ENCODE measurements around the gene ABCB9. TPM values are rescaled to one million over a fixed set of nuclear protein-coding genes. Genes with fewer than 3 reads are reported as not detected.

ABCB9 gene
- total RNA-seq: 3.3 and 4.1 TPM in 2 replicates

DNA sequence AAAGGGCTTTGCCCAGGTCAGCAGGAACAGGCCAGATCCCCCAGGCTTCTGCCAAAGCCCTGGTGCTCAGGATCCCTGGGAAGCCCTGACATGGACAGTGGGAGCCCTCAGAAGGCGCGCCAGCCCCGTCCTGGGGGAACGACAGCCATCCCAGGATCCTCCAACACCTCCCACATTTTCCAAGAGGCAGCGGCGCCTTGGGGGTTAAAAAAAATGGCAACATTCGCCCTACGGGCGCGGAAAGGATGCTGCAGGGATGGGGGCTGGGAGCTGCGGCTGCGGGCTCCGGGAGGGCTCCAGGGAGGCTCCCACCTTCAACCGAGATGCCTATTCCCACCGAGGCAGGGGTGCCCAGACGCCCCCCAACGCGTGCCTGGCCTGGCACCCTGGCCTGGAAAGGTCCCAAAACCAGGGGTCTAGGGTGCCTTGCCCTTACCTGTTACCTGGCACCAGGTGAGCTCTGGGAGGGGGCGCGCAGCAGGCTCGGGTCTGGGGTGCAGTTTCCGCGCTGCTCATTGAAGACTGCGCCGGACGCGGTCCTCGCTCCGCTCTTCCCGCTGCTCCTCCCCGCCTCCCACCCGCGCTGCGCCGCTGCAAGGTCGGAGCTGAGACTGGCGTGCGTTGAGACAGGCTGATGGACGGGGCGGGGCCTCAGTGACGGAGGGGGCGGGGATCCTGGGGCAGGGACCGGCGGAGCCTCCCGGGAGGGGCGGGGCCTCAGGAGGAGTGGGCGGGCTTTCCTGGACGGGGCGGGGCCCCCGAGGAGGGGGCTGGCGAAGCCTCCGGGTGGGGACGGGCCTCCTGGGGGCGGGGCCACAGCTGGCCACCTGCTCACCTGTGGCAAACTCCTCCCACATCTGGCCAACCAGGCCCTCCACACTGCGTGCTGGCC, at the start of gene ABCB9:
TSS of gene ABCB9 (minus strand) at position 613 of the 892 bp plus-strand sequence. CDS start 6,228 bp downstream, outside the sequence.

DNA sequence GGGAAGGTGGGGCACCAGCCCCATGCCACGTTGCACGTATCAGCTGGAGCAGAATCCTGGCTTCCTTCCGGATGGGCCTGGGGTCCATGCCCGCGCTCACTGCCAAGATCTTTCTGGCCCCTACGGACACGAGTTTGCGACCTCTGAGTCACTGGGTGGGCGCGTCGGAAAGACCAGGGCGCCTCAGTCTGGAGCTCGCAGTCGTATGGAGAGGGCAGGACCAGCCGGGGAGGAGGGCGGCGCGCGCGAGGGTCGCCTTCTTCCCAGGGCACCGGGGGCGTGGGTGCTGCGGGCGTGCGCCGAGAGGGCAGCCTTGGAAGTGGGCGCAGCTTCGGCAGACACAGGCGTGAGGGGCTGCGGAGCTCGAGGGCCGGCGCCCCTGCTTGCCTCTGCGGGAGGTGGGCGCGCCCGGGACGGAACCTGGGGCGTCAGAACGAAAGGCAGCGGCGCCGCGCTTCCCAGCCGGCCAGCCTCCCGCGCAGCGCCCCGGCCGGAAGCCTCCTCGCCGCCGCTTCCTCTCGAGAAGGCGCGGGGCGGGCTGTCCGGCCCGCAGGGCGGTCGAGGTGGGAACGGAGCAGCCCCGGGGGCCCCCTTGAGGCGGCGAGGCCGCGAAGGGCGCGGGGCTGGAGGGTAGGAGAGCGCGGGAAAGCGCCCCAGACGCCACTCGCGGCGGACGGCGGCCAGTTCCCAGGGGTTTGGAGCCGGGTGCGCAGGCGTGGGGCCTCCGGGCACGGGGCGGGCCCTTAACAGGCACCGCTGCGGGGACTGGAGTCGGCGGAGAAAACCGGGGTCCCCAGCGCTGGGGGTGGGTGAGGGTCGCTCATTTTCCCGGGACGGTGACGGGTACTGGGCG, 14.1 kb upstream of the ABCB9 start, which contains the start of gene ARL6IP4:
TSS of gene ARL6IP4 (plus strand) at position 499 of the 853 bp plus-strand sequence. CDS start 459 bp downstream, outside the sequence.

DNA sequence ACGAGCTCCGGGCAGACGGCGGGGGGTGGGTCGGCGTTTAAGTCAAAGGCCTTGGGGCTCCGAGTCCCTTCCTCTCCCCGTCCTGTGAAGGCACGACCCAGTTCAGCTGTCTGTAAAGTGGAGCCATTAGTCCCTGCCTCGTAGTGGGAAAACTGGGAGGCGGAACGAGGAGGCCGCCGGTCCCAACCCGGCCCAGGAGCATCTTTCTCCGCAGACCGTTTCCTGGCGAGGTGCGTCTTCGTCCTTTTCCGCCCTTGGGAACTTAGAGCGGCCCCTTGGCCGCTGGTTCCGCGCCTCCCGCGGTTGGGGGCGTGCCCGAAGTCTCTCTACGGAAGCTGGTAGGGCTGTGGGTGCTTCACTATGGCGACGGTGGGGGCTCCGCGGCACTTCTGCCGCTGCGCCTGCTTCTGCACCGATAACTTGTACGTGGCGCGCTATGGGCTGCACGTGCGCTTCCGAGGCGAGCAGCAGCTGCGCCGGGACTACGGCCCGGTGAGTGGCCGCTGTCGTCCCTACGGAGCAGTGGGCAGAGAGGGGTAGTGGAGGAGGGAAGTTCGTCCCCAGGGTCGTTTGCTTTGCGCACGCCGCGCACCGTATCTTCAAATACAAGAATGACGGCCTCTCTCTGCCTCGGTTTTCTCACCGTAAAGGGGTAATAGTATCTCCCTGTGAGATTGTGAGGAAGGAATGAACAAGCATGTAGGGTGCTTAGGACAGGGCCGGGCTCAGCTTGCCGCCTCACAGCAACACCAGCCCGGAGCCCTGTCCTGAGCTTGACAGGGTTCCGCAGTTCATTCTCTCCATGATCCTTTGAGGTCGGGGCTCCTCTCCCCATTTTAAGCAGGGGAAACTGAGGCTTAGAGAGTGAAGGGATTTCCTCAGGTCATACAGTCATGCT, 8.9 kb upstream of the ABCB9 start, which contains the start of gene OGFOD2:
TSS of gene OGFOD2 (plus strand) at position 353 of the 898 bp plus-strand sequence. CDS start at position 361, 8 bp downstream.

DNA sequence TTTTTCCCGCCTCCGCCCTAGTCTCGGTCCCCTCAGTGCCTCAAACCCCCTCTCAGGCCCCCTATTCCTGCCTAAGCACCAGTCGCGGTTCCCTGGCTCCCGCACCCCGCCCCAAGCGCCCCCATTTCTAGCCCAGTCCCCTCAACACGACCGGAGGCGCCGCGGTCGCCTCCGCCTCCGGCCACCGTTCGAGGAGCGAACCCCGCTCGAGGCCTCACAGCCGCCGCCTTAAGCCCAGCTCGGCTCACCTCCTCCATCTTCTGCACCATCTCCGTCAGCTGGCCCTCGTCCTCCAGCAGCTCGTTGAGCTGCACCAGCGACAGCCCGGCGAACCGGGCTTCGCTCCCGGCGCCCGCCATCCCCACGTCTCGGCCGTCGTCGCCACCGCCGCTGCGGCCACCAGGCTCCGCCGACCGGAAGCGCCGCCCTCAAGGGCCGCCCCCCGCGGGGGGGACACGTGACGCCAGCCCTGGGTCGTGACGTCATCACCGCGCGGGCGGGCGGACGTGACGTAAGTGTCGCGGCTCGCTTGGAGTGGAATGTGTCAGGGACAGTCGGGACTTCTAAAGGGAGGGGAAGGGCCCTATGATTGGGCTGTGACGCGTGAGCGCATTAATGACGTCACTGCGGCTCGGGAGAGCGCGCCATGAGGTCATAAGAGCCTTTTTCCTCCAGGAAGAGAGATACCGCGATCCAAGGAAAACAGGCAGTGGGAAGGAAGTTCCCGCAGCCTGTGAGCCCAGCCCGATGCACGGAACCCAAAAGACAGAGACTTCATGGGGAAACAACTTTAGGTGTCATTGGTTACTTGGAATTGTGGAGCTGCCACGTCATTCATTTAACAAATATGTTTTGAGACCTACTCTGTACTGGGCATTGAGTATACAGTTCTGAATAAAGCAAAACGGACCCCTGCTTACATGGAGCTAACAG, 70.3 kb downstream of the ABCB9 start, which contains the start of gene VPS37B:
TSS of gene VPS37B (minus strand) at position 421 of the 933 bp plus-strand sequence. CDS start at position 359, 62 bp downstream.

Other genes with a start within 250 kb of the ABCB9 start
- gene HCAR3, start 249.7 kb downstream of the ABCB9 start, total RNA-seq: not detected in 2 replicates
- under 0.01 TPM in 2 replicates for gene HCAR1, start 235.6 kb downstream of the ABCB9 start, total RNA-seq
- 29.4 and 36.9 TPM in 2 replicates for gene DENR, start 213.6 kb downstream of the ABCB9 start, total RNA-seq
- 0.33 and 0.43 TPM in 2 replicates for gene CCDC62, start 191.9 kb downstream of the ABCB9 start, total RNA-seq
- 23.9 and 24.0 TPM in 2 replicates for gene HIP1R, start 131.0 kb downstream of the ABCB9 start, total RNA-seq
- 11.4 and 11.6 TPM in 2 replicates for gene VPS37B, start 70.3 kb downstream of the ABCB9 start, total RNA-seq
- gene OGFOD2, start 8.8 kb upstream of the ABCB9 start, total RNA-seq: 7.2 and 8.3 TPM in 2 replicates
- gene ARL6IP4, start 14.2 kb upstream of the ABCB9 start, total RNA-seq: 150 and 170 TPM in 2 replicates
- gene PITPNM2, start 184.6 kb upstream of the ABCB9 start, total RNA-seq: 2.2 and 3.1 TPM in 2 replicates